NCI-H82 treated with DMSO at 0.1 percent for 48 hours (cell line): ENCODE data around the gene FEZ2.
"Not testable (repeated sequence)": the region's sequence is repeated elsewhere in the genome, so short reads cannot be mapped to it uniquely, and the experiment has no call there.

ENCODE experiments used
- DNase-seq: peaks from one replicate; lab custom pipeline; 2025; ENCODE audit not compliant: unreplicated experiment; lab: John Stamatoyannopoulos, UW

FEZ2 gene, protein sequence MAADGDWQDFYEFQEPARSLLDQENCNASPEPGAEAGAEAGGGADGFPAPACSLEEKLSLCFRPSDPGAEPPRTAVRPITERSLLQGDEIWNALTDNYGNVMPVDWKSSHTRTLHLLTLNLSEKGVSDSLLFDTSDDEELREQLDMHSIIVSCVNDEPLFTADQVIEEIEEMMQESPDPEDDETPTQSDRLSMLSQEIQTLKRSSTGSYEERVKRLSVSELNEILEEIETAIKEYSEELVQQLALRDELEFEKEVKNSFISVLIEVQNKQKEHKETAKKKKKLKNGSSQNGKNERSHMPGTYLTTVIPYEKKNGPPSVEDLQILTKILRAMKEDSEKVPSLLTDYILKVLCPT

DNA sequence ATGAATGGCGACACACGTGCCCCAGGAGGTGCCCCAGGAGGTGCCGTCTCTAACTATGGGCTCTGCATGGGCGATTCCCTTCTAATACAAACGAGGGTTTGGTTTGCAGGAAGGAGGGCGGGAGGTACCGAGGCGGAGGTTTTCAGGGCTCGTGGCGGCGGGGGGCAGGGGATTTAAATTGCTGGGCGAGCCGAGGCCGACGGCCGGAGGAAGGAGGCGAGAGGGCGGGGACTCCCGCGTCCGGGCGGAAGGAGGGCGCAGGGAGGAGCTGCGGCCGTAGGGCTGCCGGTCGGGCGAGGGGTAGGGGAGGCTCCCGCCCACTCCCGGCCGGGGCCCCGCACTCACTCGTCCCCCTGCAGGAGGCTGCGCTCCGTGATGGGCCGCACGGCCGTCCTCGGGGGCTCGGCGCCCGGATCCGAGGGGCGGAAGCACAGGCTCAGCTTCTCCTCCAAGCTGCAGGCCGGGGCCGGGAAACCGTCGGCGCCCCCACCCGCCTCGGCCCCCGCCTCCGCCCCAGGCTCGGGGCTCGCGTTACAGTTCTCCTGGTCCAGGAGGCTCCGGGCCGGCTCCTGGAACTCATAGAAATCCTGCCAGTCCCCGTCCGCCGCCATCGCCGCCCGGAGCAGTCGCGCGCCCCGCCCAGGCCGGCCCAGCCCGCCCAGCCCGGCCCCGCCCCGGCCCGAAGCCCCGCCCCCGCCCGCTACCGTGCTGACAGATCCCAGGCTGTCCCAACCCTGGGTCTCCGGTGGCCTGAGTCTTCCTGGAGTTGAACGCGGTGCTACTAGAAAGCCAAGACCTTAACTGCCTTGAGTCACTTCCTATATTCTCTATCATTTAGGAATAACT, at the start of gene FEZ2:
FEZ2 (minus strand) TSS at position 637 of the 846 bp plus-strand sequence; CDS start at position 611, 26 bp downstream.
- DNase-seq = peak; percentile 33

DNA sequence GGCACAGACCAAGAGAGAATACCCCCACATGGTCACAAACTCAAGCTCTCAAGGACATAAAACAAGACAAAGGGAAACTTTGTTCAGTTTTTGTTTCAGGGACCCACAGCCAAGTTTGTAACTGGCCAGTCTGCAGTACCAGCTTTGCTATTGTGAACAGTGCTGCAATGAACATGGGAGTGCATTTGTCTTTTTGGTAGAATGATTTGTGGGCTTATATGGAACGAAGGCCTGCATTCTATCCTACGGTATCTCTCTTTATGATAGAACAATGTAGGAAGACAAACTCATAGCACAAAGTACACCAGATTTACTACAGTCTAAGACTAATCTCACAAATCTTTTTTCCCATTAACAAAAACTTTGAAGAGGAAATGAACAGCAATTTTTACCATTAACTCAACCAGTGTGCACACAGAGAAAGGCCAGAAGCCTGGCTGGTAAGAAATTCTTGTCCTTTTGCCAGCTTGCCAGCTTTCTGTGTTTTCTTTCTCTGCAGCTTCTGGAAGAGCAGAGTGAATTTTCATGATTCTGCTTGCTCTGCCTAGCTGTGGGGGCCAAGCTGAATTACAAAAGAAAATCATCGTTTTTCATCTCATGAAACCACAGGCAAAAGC, 37.1 kb upstream of the FEZ2 start:
- DNase-seq = no peak

DNA sequence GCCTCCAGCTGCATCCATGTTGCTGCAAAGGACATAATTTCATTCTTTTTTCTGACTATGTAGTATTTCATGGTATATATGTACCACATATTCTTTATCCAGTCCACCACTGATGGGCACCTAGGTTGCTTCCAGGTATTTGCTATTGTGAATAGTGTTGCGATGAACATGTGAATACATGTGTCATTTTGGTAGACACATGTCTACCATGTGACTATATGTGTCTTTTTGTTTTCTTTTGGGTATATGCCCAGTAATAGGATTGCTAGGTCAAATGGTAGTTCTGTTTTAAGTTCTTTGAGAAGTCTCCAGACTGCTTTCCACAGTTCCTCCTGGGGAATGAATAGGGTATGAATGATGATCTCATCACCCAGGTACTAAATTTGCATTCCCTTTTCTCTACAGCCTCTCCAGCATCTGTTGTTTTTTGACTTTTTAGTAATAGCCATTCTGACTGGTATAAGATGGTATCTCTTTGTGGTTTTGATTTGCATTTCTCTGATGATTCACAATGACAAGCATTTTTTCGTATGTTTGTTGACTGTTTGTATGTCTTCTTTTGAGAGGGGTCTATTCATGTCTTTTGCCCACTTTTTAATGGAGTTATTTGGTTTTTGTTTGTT, 35.6 kb upstream of the FEZ2 start:
- no peak for DNase-seq

DNA sequence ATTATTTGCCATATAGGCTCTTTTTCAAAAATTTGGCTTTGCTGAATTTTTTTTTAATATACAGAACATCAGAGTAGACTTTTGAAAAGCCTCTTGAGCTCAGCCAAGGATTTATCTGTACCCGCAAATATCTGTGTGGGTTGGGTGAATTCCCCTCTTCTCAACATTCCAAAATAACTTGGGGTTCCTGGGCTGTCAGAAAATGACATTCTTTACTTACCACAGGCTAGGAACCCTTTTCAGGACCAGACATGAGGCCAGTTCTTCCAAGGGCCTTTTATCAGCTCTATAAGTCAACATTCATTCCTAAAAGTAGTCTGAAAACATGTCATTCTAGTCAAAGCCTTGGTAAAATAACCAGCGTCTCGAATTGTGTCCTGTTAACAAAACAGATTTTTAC, 28.8 kb upstream of the FEZ2 start:
- no peak for DNase-seq

DNA sequence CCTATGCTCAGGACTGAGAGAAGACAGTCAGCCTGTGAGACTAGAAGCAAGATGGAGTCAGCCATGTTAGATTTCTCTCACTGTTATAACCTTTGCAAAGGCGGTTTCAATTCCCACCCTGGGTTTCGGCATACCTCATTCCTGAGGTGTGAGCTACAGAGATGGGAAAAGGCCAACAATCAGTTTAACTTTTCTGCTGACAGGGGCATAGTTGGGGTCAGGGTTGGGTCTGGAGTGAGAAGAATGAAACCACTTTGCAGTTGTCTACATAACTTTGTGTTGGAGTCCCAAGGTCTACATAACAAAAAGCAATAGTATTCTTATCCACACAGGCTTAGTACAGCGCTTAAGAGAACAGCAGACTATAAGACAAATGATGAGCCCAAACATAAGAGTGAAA, 28.1 kb upstream of the FEZ2 start:
- no peak for DNase-seq

DNA sequence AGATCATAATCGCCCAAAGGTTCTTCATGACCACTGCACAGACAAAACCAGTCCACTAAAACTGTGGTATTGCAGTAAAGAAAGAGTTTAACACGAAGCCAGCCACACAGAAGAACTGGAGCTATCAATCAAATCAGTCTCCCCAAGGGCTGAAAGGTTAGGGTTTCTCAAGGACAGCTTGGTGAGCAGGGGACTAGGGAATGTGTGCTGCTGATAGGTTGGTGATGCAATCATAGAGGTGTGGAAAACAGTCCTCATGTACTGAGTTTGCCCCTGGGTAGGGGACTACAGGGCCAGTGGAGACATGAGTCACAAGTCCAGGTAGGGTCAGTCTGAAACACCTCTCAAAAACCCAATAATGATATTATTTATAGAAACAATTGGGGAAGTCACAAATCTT, 27.3 kb upstream of the FEZ2 start:
- DNase-seq = no peak

DNA sequence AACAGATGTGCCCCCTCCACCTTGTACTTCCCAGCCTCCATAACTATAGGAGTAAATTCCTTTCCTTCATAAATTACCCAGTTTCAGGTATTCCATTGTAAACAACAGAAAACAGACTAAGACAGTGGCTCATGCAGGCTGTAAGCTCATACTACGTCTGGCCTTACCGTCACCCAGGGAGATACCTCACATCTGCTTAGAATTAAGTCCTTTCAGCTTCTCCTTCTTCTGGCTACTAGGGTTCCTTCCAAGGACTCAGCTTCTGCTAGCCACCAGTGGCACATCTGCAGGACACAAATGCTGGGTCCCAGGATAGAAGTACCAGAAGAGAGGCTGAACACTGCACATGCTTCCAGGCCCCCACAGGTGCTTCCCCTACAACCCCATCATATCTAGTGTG, 22.4 kb upstream of the FEZ2 start:
- DNase-seq = no peak

DNA sequence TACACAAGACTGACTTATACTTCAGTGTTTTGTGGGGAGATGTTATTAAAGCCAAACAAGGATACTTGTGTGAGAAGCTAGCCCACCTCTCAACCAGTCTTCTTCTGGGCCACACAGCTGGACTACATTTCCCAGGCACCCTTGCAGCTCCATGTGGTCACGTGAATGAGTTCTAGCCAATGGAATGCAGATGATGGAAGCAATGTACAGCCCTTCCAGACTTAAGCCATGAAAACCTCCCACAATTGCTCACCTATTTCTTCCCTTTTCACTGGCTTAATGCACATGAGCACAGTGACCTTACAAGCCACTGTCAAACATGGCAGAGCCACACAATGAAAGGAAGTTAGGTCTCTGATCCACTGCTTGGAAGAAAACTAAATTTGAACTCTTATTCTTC, 20.4 kb upstream of the FEZ2 start:
- peak; percentile 77 for DNase-seq

DNA sequence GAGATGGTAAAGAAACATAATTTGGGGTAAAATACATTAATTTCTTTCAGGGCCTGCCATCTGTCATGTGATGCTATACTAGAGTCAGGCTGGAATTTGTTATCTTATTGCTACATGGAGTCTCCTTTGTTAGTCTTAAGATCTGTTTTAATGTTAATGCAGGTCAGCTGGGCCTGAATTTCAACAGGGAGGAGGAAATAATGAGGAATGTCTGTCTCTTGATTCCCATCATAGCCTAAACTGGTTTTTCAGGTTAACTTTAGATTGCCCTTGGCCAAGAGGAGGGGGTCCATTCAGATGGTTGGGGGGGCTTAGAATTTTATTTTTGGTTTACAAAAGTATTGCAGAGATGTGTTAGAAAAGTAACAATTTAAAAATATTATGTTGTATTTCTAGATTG, 19.0 kb upstream of the FEZ2 start:
- DNase-seq = no peak

DNA sequence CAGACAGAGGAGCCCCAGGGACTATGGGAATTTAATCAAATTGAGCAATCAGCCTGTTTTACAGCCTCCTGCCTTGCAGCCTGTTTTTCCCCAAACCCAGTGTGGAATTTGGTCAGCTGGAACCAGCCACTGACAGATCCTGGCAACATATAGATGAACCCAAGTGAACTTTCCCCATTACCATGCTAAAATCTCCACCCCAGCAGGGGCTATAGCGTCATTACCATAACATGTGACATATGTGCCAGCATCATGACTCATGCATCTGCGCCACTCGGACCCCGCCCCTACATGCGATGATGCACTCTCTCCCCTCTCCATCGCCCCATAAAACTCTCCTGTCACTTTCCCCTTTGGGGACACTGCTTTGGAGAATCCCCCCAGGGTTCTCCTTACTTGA, 17.3 kb upstream of the FEZ2 start:
- DNase-seq = no peak

DNA sequence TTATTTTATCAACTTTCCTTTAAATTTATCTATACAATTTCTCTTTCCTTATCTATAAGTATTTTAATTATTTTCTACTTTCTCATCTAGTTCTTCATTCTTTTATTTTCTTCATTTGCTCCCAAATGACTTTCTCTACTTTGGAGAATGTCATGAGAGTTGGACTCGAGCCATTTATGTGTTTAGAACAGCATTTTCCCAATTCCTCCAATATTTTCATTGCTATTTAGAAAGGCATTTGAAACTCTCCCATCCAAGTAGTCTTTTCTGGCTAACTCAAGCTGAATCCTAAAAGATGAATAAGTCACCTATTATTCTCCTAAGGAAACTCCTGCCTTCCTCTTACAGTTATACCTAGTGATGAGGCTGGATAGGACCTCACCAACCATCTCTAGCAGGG, 15.8 kb upstream of the FEZ2 start:
- DNase-seq = no peak

DNA sequence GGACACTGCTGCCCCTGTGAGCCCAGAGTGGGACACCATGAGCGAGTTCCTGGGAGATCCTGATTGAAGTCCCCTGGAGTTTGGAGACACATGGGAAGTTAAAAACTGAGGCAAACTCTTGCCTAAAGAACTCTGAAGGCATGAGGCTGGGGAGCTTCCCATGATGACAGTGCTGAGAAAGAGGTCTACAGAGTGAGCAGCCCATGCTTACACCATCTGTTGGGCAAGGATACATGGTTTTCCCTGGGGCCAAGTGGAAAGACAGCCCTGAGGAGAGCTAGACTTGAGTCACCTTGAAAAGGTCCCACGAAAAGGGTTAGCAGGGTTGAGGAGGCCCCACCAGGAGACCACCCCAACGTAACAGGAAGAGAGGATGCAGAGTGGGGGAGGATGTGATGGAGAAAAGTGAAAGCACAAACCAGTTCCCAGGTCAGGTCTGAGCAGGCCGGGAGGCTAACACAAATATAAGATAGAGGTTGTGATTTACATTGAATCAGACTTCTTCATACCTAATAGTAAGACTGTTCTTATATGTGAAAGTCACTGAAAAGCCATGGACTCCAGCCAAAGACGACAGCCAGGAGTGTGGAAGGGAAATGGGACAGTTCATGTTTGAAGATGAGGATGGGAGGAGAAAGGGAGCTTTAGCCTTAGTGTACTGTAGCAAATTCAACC, 13.5 kb upstream of the FEZ2 start:
- DNase-seq = no peak

DNA sequence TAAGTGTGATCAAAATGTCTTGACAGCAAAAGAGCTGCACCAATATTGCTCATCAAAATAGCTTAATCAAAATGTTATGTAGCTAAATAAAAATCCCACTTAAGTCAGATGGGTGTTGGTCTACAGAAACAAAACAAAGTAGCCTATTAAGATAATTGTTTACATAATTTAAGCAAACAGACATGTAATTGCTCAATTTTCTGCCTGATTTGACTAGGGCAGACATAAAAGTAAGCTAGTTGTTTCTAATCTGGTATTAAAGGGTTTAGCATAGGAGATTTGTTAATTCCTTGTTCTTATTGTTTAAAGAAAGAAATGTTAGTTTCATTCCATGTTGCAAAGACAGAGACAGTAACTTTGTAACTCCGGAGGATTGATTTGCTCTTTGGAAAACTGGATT, 11.5 kb upstream of the FEZ2 start:
- no peak for DNase-seq

DNA sequence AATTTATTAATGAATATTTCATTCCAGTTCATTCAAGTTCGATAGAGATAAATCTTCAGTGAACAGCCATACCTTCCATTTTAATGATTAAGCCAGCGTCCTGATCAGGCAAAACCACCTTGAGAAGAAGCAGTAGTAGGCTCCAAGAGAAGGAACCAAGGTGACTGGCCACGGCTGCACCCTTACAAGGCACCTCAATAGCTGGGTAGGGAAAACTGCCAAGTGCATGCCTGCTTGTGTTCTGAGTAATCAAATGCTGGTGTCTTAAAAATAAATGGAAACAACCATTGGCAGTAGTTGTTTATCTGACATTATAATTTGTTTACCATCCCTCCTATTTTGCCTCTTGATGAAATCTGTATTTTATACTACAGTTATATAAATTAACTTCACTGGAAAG, 10.0 kb upstream of the FEZ2 start:
- DNase-seq = no peak

DNA sequence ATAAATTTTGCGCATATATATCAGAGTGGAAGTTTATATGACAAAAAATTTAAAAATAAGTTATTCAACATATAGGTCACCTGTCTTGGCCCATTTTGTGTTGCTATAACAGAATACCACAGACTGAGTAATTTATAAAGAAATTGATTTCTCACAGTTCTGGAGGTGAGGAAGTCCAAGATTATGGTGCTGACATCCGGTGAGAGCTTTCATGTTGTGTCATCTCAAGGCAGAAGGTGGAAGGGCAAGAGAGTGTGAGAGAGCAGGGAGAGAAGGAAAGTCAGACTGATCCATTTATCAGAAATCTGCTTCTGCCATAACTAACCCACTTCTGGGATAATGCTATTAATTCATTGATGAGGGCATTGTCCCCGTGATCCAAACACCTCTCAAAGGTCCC, 9.0 kb upstream of the FEZ2 start:
- DNase-seq = no peak

DNA sequence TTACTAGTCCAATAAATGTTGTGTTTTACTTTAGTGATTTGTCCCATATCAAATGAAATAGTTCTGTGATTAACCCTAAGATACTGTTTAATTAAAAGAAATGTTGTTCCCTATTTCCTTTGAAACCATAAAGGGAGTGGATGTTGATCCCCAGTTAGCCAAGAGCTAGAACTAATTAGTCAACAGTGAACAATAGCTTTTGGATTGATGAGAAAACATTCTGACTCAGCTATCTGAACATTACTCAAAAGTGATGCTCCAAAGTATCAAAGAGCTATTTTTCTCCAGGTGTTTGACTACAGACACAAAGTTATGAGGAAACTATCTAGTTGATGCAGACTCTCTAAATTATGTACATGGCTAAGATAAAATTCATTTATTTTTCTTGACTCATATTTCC, 7.3 kb upstream of the FEZ2 start:
- DNase-seq = no peak

DNA sequence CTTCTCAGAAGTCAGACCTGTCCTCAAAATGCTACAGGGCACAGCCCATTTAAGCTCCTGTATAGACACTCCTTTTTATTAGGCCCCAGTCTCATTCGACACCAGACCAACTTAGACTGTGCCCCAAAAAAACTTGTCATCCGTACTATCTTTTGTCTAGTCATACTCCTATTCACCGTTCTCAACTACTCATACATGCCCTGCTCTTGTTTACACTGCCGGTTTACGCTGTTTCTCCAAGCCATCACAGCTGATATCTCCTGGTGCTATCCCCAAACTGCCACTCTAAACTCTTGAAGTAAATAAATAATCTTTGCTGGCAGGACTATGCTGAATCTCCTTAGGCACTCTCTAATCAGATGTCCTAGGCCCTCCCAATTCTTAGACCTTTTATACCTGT, 5.7 kb upstream of the FEZ2 start:
- DNase-seq = not testable (repeated sequence)

DNA sequence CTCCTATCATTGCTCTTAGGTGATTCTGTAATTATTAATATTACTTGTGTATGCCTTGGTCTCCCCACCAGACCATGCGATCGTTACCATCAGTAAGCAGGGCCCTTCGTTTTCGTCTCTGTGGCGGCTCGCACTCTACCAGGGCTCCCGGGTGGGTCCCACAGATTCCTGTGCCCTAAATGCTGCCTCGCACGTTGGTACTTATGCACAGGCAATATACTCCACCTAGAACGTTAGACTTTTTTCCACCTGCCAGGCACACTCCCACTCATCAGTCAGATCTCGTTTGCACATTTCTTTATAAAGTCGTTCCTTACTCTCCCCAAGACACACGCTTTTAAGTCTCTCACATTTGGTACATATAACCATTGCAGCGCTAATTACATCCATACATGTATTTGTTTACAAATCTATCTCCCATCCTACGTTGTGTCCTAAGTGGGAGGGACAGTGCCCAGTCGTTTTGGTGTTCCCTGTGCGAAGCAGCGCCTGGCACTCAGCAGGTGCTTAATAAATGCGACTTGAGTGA, 901 bp downstream of the FEZ2 start:
- DNase-seq = no peak

DNA sequence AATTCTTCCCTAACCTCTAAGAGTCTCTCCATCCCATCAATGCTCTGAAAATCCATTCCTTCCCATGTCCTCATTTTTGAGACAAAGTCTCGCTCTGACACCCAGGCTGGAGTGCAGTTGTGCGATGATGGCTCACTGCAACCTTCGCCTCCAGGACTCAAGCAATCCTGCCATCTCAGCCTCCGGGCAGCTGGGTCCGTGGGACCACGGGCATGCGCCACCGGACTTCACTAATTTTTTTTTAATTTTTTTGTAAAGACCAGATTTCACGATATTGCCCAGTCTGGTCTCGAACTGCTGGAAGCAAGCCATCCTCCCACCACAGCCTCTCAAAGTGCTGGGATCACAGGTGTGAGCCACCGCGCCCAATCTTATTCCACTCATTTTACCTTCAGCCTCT, 1.6 kb downstream of the FEZ2 start:
- DNase-seq = no peak

DNA sequence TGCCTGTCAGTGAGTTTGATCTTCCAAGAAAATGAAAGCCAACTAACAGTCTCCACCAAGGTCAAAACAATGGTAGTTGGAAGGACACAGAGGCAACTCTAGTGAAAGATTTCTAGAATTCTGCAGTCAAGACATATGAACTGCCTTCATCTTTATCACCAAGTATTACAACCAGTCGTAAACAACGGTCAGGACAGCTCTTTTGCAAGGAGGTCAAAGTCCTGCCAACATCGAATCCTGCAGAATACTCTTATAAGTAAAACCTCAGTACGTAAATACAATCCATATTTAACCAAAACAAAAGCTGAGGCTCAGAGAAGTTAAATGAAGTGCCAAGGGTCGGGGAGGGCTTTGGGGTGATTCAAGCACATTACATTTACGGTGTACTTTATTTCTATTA, 3.1 kb downstream of the FEZ2 start:
- no peak for DNase-seq

DNA sequence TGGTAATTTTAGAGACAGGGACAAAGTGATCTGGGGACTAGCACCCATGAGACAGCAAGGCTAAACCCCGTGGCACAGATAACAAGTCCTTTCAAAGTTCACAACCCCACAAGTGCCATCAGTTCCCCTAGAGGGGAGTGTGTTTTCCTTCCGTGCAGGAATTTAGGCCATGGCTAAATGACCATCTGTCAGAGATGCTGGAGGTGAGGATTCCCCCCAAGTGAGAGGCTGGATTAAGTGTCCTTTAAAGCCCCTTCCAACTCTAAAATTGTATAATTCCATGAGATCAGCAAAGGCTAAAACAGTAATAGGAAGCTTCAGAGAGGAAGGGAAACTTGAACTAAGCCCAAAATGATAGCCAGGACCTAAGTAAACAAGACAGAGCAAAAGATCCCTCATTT, 8.7 kb downstream of the FEZ2 start:
- DNase-seq = peak; percentile 92
